GM18505 (cell line): ENCODE results near the gene CDK14.

Experiments
- ATAC-seq: cut with Tn5 transposase; IDR thresholded peaks from one replicate; pipeline ENCODE4 v1.9.1; 2021; ENCODE audit not compliant: unreplicated experiment
- POLR2A ChIP-seq: IDR thresholded peaks from 4 replicates; pipeline ENCODE4 v1.6.1; 2011; ENCODE audit warnings: borderline replicate concordance; ENCODE audit not compliant: insufficient read depth, insufficient read length; ENCODE audit errors: extremely low read depth

Gene CDK14

GRCh38 chr7:91050677-91051076 lies 454.6 kb downstream of the CDK14 start:
- peak; percentile 85 for ATAC-seq
- TF ChIP-seq POLR2A = no peak

GRCh38 chr7:91051966-91052365 lies 455.8 kb downstream of the CDK14 start:
- TF ChIP-seq POLR2A = no peak

GRCh38 chr7:91054374-91054773 lies 458.3 kb downstream of the CDK14 start:
- no peak for TF ChIP-seq POLR2A
- no peak for ATAC-seq

More at GRCh38 chr7:91051966-91052365, 455.8 kb downstream of the CDK14 start:
- ATAC-seq = no peak

GRCh38 chr7:91055219-91055618 lies 459.1 kb downstream of the CDK14 start:
- no peak for ATAC-seq
- TF ChIP-seq POLR2A = no peak

- TF ChIP-seq POLR2A = no peak
- ATAC-seq = no peak
Observed at GRCh38 chr7:91062713-91063112, 466.6 kb downstream of the CDK14 start.

GRCh38 chr7:91064052-91064451 lies 467.9 kb downstream of the CDK14 start:
- no peak for TF ChIP-seq POLR2A
- ATAC-seq = no peak

- no peak for TF ChIP-seq POLR2A
- no peak for ATAC-seq
Observed at GRCh38 chr7:91064938-91065337, 468.8 kb downstream of the CDK14 start.

- no peak for ATAC-seq
- TF ChIP-seq POLR2A = no peak
Observed at GRCh38 chr7:91066627-91067026, 470.5 kb downstream of the CDK14 start.

GRCh38 chr7:91067242-91067641 lies 471.1 kb downstream of the CDK14 start:
- ATAC-seq = no peak
- no peak for TF ChIP-seq POLR2A

GRCh38 chr7:91068136-91068795 lies 472.1 kb downstream of the CDK14 start:
- no peak for ATAC-seq
- no peak for TF ChIP-seq POLR2A

GRCh38 chr7:91069146-91069545 lies 473.0 kb downstream of the CDK14 start:
- no peak for ATAC-seq
- no peak for TF ChIP-seq POLR2A

- TF ChIP-seq POLR2A = no peak
- no peak for ATAC-seq
Observed at GRCh38 chr7:91079487-91079886, 483.4 kb downstream of the CDK14 start.

GRCh38 chr7:91080351-91080750 lies 484.2 kb downstream of the CDK14 start:
- no peak for TF ChIP-seq POLR2A
- no peak for ATAC-seq

GRCh38 chr7:91082038-91082437 lies 485.9 kb downstream of the CDK14 start:
- TF ChIP-seq POLR2A = no peak
- no peak for ATAC-seq

GRCh38 chr7:91082852-91083495 lies 486.9 kb downstream of the CDK14 start:
- TF ChIP-seq POLR2A = no peak

GRCh38 chr7:91083855-91084644 lies 487.9 kb downstream of the CDK14 start:
- TF ChIP-seq POLR2A = no peak
- no peak for ATAC-seq

More at GRCh38 chr7:91082852-91083495, 486.9 kb downstream of the CDK14 start:
- no peak for ATAC-seq
